Vagina (tissue), 2 donors: ENCODE results near the gene LY6G6D. TPM values are rescaled to one million over a fixed set of nuclear protein-coding genes. Genes with fewer than 3 reads are reported as not detected.

Source experiments
- DNase-seq, 2 donors: peaks; one replicate each; pipeline ENCODE4 v3.0.0-alpha.2; 2017; ENCODE audit errors: extremely low spot score in 2 of 2
- H3K27ac ChIP-seq: fragments of 200-600 bp; sonication (generic); one replicate; pipeline ENCODE4 v1.5.1; 2019
- H3K27me3 ChIP-seq: fragments of 200-600 bp; sonication (generic); one replicate; pipeline ENCODE4 v1.5.1; 2019
- H3K36me3 ChIP-seq, 2 donors: fragments of 200-600 bp; sonication (generic); one replicate each; pipeline ENCODE4 v1.5.1; 2017 to 2019
- H3K4me1 ChIP-seq: fragments of 200-600 bp; sonication (generic); one replicate; pipeline ENCODE4 v1.5.1; 2019
- H3K4me3 ChIP-seq, 2 donors: fragments of 200-600 bp; sonication (generic); 1 replicate in 1 of 2; 2 replicates in 1 of 2; pipeline ENCODE4 v1.5.1; 2016 to 2019
- H3K9me3 ChIP-seq: fragments of 200-600 bp; sonication (generic); one replicate; pipeline ENCODE4 v1.5.1; 2019
- CTCF ChIP-seq, 3 experiments: fragments of 450-650 bp in 2 of 3; fragments of 200-600 bp in 1 of 3; sonication (generic) in 1 of 3; IDR thresholded peaks; one replicate each; pipeline ENCODE4 v1.5.1; 2017 to 2019; ENCODE audit warnings: antibody characterized with exemption in 3 of 3, mild to moderate bottlenecking in 2 of 3, moderate library complexity in 2 of 3
- POLR2A ChIP-seq, 2 donors: fragments of 450-650 bp; IDR thresholded peaks; one replicate each; pipeline ENCODE4 v1.6.1; 2017; ENCODE audit warnings: antibody characterized with exemption in 2 of 2, mild to moderate bottlenecking in 2 of 2, moderate library complexity in 2 of 2
- POLR2AphosphoS5 ChIP-seq, 2 donors: sonication (generic); formaldehyde crosslinking; IDR thresholded peaks; one replicate each; pipeline ENCODE4 v1.9.0; 2017; ENCODE audit warnings: antibody characterized with exemption in 2 of 2, mild to moderate bottlenecking in 2 of 2, low read depth in 1 of 2; ENCODE audit not compliant: insufficient read depth in 1 of 2
- intact Hi-C: fragments of 100-400 bp; cut with DNase I; formaldehyde crosslinking; loops from one replicate; pipeline ENCODE4 v1.15.1; 2023
- total RNA-seq: library from RNA; depleted of rRNA; stranded (reverse); fragments of >200 nt; gene quantifications from one replicate; pipeline ENCODE4 v1.2.3, GENCODE V29; 2016

The LY6G6D gene
- total RNA-seq: not detected

GRCh38 chr6:31715022-31715958, at the start of gene LY6G6D:
LY6G6D (plus strand) TSS chr6:31715348; CDS start chr6:31715356, 8 bp downstream.
- Histone ChIP-seq H3K36me3 (no peaks in the 10 kb centered on the region), H3K27me3 (no peaks in the 10 kb centered on the region), H3K4me3 (no peak within 1 kb of the TSS), H3K9me3 (no peaks in the 10 kb centered on the region), H3K4me1 (peaks cover 21% of the 10 kb centered on the region), H3K27ac (peak within 1 kb of the TSS; percentile 43)
- intact Hi-C loops: no loop called here
- DNase-seq: no peak
- TF ChIP-seq POLR2AphosphoS5 (IDR thresholded peaks at IDR 0.05; ENCODE audit: insufficient read depth in 1 of 2, low read depth in 1 of 2) (no peak), POLR2A (IDR thresholded peaks at IDR 0.05) (no peak), CTCF (IDR thresholded peaks at IDR 0.05) (no peak)

GRCh38 chr6:31665501-31666336, 49.4 kb upstream of the LY6G6D start, which contains the start of gene CSNK2B:
CSNK2B (plus strand) TSS chr6:31666080; CDS start chr6:31666832, 752 bp downstream.
- H3K4me1 ChIP-seq: peaks cover 59% of the 10 kb centered on the region
- peaks cover 0 to 48% of the 10 kb centered on the region in 2 donors for H3K36me3 ChIP-seq
- no peaks in the 10 kb centered on the region for H3K9me3 ChIP-seq
- H3K4me3 ChIP-seq: peak within 1 kb of the TSS; percentile 79 to 95
- peak in 1 of 2 donors; percentile 99 for DNase-seq
- TF ChIP-seq CTCF (IDR thresholded peaks at IDR 0.05) (no peak), POLR2A (IDR thresholded peaks at IDR 0.05) (peak; percentile 73 to 83), POLR2AphosphoS5 (IDR thresholded peaks at IDR 0.05; ENCODE audit: insufficient read depth in 1 of 2, low read depth in 1 of 2) (peak; percentile 94 to 97)
- peak within 1 kb of the TSS; percentile 95 for H3K27ac ChIP-seq
- H3K27me3 ChIP-seq: no peaks in the 10 kb centered on the region
- intact Hi-C loops: no loop called here

- H3K27me3 ChIP-seq: no peaks in the 10 kb centered on the region
- H3K9me3 ChIP-seq: no peaks in the 10 kb centered on the region
- H3K36me3 ChIP-seq: peaks cover 0 to 55% of the 10 kb centered on the region in 2 donors
- DNase-seq: no peak
- peaks cover 51% of the 10 kb centered on the region for H3K4me1 ChIP-seq
- no peak for TF ChIP-seq CTCF (IDR thresholded peaks at IDR 0.05)
- no peak for TF ChIP-seq POLR2A (IDR thresholded peaks at IDR 0.05)
- no peak for TF ChIP-seq POLR2AphosphoS5 (IDR thresholded peaks at IDR 0.05; ENCODE audit: insufficient read depth in 1 of 2, low read depth in 1 of 2)
- peak overlapping the region; percentile 79 to 95 for H3K4me3 ChIP-seq
- peak overlapping the region; percentile 95 for H3K27ac ChIP-seq
- intact Hi-C loops: no loop called here
Measured at GRCh38 chr6:31666337-31666965, 48.7 kb upstream of the LY6G6D start.

- H3K36me3 ChIP-seq: peaks cover 3 to 67% of the 10 kb centered on the region in 2 donors
- intact Hi-C loops: loop anchor here (2.0 to 10.0 kb wide), 2 partner anchors 31 to 285 kb away; partner anchors contain the start of genes NELFE and SKIC2
- no peak for TF ChIP-seq CTCF (IDR thresholded peaks at IDR 0.05)
- TF ChIP-seq POLR2A (IDR thresholded peaks at IDR 0.05): no peak
- TF ChIP-seq POLR2AphosphoS5 (IDR thresholded peaks at IDR 0.05; ENCODE audit: insufficient read depth in 1 of 2, low read depth in 1 of 2): no peak
- H3K27ac ChIP-seq: no peak within 1 kb of the TSS
- DNase-seq: no peak
- no peaks in the 10 kb centered on the region for H3K9me3 ChIP-seq
- H3K4me1 ChIP-seq: peaks cover 24% of the 10 kb centered on the region
- H3K4me3 ChIP-seq: no peak within 1 kb of the TSS
- no peaks in the 10 kb centered on the region for H3K27me3 ChIP-seq
Measured at GRCh38 chr6:31669676-31670075, 45.5 kb upstream of the LY6G6D start, which contains the start of gene LY6G5B. LY6G5B (plus strand) TSS chr6:31669976; CDS start chr6:31670951, 975 bp downstream.
